Activated gamma-delta T cell treated with Interleukin-2 at 50 U/mL for 16 hours (primary cell): Measurements from ENCODE around the gene CDC27.
"Not testable (repeated sequence)": the region's sequence is repeated elsewhere in the genome, so short reads cannot be mapped to it uniquely, and the experiment has no call there.

Experiments
- DNase-seq: peaks from one replicate; pipeline ENCODE4 v3.0.0-alpha.2; 2020

CDC27 gene

DNA sequence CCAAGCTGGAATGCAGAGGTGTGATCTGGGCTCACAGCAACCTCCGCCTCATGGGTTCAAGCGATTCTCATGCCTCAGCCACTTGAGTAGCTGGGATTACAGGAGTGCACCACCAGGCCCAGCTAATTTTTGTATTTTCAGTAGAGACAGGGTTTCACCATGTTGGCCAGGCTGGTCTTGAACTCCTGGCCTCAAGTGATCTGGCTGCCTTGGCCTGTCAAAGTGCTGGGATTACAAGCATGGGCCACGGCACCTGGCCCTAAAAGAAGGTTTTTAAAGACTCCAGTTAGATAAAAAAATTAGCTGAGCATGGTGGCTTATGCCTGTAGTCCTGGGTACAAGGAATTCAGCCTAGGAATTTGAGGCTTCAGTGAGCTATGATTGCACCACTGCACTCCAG is 62.3 kb downstream of the CDC27 start:
- DNase-seq: not testable (repeated sequence)

- not testable (repeated sequence) for DNase-seq
Observed at GRCh38 chr17:47123262-47123661, 65.8 kb downstream of the CDC27 start.

GRCh38 chr17:47120521-47121095 is 68.5 kb downstream of the CDC27 start:
- no peak for DNase-seq

- no peak for DNase-seq
Observed at GRCh38 chr17:47119746-47120520, 69.2 kb downstream of the CDC27 start.

DNA sequence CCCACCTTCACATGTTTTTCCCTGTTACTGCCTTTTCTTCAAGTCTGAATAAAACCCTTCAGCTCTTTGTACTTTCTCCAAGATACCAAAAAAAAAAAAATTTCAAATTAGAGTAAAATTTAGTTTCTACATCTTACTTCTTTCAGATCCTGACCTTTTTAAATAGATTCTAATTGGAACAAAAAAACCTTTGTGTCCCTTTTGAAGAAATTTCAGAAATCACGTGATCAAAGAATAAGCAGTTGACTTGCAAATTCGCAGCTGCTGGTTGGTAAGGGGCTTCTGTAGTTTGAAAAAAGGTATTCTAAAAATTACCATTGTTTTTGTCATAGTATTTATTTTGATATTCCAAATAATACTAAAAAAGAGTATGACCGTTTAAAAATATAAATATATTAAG is 71.7 kb downstream of the CDC27 start:
- DNase-seq: no peak

- no peak for DNase-seq
Observed at GRCh38 chr17:47106130-47106529, 83.0 kb downstream of the CDC27 start.

GRCh38 chr17:47105246-47105645 is 83.8 kb downstream of the CDC27 start:
- not testable (repeated sequence) for DNase-seq

DNA sequence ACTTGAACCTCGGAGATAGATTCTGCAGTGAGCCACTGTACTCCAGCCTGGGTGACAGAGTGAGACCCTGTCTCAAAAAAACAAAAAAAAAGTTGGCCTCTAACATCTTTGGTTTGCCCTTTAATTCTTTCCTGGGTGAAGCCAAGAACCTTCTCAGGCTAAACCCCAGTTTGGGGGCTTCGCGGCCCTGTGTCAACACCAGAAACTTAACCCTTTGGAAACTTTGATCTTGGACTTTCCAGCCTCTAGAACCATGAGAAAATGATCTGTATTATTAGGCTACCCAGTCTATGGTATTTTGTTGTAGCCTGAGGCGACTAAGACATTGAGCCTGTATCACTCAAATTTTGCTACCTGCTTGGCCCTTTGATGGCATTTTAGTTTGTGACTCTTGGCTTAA is 86.2 kb downstream of the CDC27 start:
- DNase-seq: no peak

DNA sequence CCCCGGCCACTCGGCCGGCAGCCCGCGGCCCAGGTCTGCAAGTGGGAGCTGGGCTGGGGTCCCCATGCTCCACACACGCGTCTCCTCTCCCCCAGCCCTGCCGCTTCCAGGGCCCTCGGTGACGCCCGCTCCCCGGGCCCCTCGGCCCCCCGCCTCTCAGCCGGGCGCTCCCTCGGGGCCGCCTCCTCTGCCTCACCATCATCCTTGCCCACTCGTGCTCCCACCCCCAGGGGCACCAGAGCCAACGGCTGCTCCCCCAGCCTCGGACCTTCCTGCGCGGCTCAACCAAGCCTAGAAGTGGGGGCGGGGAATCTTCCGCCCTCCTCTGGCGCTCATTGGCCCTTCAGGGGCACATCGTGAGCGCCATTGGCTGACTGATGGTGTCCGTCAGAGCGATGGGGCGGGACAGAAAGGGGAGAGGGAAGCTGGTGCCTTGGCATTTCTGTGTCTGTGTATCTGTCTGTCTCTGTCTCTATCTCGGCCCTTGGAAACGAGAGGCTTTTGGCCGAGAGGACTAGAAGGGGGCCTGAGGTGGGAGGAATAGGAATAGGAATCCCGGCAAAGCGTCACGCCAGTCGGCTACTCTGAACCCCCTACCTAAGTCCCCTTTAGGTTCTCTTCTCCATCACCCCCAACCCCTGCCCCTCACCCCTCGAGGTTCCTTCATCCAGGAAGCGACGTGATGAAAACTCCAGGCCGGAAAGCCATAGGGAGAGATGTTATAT is 88.9 kb downstream of the CDC27 start:
- peak; percentile 89 for DNase-seq

DNA sequence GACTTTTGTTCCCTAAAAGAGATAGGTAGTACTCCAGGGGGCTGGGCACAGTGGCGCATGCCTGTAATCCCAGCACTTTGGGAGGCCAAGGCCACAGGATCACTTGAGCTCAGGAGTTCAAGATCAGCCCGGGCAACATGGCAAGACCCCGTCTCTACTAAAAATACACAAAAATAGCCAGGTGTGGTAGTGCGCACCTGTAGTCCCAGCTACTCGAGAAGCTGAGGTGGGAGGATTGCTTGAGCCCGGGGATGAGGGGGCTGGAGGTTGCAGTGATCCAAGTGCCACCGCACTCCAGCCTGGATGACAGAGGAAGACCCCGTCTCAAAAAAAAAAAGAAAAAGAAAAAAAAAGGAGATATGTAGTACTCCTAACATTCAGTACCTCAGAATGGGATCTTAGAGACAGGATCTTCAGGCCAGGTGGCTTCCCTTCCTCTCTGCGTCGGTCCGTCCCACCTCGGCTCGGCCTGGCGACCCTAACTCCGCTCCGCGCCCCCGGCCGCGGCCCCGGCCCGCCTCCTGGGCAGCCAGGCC is 89.6 kb downstream of the CDC27 start:
- DNase-seq: no peak

- no peak for DNase-seq
Observed at GRCh38 chr17:47096343-47096742, 92.8 kb downstream of the CDC27 start.

GRCh38 chr17:47095268-47095667 is 93.8 kb downstream of the CDC27 start:
- DNase-seq: no peak

- DNase-seq: no peak
Observed at GRCh38 chr17:47087093-47087492, 102.0 kb downstream of the CDC27 start.

DNA sequence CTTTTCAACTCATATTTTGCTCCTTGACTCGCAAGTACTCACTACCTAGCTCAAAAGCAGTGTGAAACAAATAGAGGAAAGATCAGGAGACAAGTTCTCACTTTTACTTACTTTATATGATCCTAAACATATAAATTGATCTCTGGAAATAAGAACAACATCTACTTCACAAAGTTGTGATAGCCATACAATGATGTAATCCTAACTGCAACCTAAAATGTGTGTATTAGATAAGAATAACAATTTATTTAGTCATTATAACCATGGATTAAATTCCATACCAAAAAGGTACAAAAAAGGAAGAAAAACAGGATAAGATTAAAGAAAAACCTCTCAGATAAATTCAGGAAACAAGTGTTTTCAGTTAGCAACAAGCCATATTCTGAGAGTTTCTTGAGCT is 103.4 kb downstream of the CDC27 start:
- no peak for DNase-seq

GRCh38 chr17:47078801-47079200 is 110.3 kb downstream of the CDC27 start:
- DNase-seq: no peak

GRCh38 chr17:47077576-47077975 is 111.5 kb downstream of the CDC27 start:
- no peak for DNase-seq

- DNase-seq: no peak
Observed at GRCh38 chr17:47076171-47076570, 112.9 kb downstream of the CDC27 start.

DNA sequence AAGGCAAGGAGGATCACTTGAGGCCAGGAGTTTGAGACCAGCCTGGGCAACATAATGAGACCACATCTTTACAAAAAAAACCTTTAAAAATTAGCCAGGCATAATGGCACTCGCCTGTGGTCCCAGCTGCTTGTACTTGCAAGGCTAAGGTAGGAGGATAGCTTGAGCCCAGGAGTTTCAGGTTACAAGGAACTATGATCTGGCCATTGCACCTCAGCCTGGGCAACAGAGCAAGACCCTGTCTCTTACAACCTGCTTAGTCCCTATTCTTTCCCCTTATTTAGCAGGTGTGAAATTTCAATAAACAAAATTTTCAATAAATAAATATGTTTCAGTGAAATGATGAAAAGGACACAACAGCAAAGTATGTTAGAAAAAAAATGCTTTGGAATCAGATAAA is 114.7 kb downstream of the CDC27 start:
- DNase-seq: not testable (repeated sequence)

- not testable (repeated sequence) for DNase-seq
Observed at GRCh38 chr17:47073629-47074028, 115.5 kb downstream of the CDC27 start.

DNA sequence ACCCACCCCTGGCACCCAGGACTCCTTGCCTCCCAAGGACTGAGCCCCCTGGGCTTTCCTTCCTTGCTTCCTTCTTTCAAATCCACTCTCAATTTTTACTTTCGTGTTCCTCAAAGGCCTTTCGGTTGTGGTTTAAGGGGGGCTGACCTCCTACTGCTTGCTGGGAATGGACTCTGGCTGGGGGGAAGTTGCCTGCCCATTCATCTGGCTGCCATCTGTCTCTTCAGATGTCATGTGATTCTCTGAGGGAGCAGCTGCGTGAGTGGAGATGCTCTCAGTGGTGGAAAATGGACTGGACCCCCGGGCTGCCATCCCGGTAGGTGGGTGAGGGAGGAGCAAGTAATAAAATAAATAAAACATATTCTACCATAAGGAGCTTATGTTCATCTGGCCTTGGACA is 116.2 kb downstream of the CDC27 start:
- no peak for DNase-seq

DNA sequence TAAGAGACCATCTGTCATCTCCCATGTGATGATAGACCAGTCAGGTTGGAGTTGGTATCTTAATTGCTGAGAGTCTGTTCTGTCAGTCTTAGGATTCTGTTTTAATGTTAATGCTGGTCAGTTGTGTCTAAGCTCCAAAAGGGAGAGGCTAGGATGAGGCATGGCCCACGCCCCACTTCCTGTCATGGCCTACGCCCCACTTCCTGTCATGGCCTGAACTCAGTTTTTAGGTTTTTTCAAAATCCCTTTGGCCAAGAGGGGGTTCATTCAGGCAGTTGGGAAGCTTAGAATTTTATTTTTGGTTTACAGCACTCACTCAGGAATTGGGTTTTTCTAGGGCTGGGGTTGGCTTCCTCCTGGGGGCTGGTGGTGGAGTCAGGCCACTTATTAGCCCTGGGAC is 117.9 kb downstream of the CDC27 start:
- DNase-seq: not testable (repeated sequence)

GRCh38 chr17:47070266-47070665 is 118.8 kb downstream of the CDC27 start:
- DNase-seq: not testable (repeated sequence)
